GM06990 (cell line): ENCODE measurements around the gene ARID5B.

Experiments used
- DNase-seq: peaks from one replicate; pipeline ENCODE4 v3.0.0-alpha.2; 2011; ENCODE audit not compliant: insufficient read length; ENCODE audit errors: extremely low read depth
- H3K27me3 ChIP-seq: replicated peaks from 2 replicates; pipeline ENCODE4 v1.6.0; 2011; ENCODE audit warnings: low read length; ENCODE audit not compliant: control insufficient read depth, insufficient read depth
- H3K36me3 ChIP-seq: 2 replicates; pipeline ENCODE4 v1.5.1; 2011; ENCODE audit warnings: low read length; ENCODE audit not compliant: control insufficient read depth, insufficient read depth
- H3K4me3 ChIP-seq: replicated peaks from 2 replicates; pipeline ENCODE4 v1.5.1; 2011; ENCODE audit warnings: low read depth, mild to moderate bottlenecking, control low read depth, low read length
- CTCF ChIP-seq: IDR thresholded peaks from 2 replicates; pipeline ENCODE4 v1.5.1; 2011; ENCODE audit warnings: low read length, control low read depth, mild to moderate bottlenecking, inconsistent platforms; ENCODE audit not compliant: insufficient read depth, poor library complexity, severe bottlenecking

ARID5B gene

GRCh38 chr10:61907587-61907986 lies 6.1 kb downstream of the ARID5B start:
- H3K27me3 ChIP-seq, result no peaks in the 10 kb centered on the region
- DNase-seq, result no peak
- H3K36me3 ChIP-seq, result peaks cover 2% of the 10 kb centered on the region; the same call in 1 of the 2 replicates
- TF ChIP-seq CTCF, result no peak
- H3K4me3 ChIP-seq, result no peak overlapping the region

GRCh38 chr10:61910226-61910805 lies 8.8 kb downstream of the ARID5B start:
- no peaks in the 10 kb centered on the region for H3K27me3 ChIP-seq
- H3K4me3 ChIP-seq, result no peak overlapping the region
- H3K36me3 ChIP-seq, result peaks cover 5% of the 10 kb centered on the region
- no peak for DNase-seq
- no peak for TF ChIP-seq CTCF

GRCh38 chr10:61910894-61911293 lies 9.4 kb downstream of the ARID5B start:
- H3K4me3 ChIP-seq, result no peak overlapping the region
- DNase-seq, result no peak
- no peaks in the 10 kb centered on the region for H3K27me3 ChIP-seq
- H3K36me3 ChIP-seq, result peaks cover 8% of the 10 kb centered on the region
- no peak for TF ChIP-seq CTCF

- Histone ChIP-seq H3K27me3 (no peaks in the 10 kb centered on the region), H3K4me3 (no peak overlapping the region), H3K36me3 (peaks cover 8% of the 10 kb centered on the region)
- TF ChIP-seq CTCF, result no peak
- no peak for DNase-seq
Measured at GRCh38 chr10:61911425-61911824, 9.9 kb downstream of the ARID5B start.

- no peak overlapping the region for H3K4me3 ChIP-seq
- H3K36me3 ChIP-seq, result peaks cover 8% of the 10 kb centered on the region
- H3K27me3 ChIP-seq, result no peaks in the 10 kb centered on the region
- TF ChIP-seq CTCF, result no peak
- DNase-seq, result no peak
Measured at GRCh38 chr10:61912981-61913380, 11.5 kb downstream of the ARID5B start.

- H3K4me3 ChIP-seq, result no peak overlapping the region
- no peak for DNase-seq
- TF ChIP-seq CTCF, result no peak
- H3K36me3 ChIP-seq, result peaks cover 5% of the 10 kb centered on the region
- H3K27me3 ChIP-seq, result no peaks in the 10 kb centered on the region
Measured at GRCh38 chr10:61918140-61918539, 16.6 kb downstream of the ARID5B start.
